Osteoblast (primary cell): ENCODE data around the gene BRD3OS. TPM values are rescaled to one million over a fixed set of nuclear protein-coding genes. Genes with fewer than 3 reads are reported as not detected.

Experiments used
- DNase-seq: peaks from one replicate; pipeline ENCODE4 v3.0.0; 2011; ENCODE audit warnings: low spot score, mixed read lengths; ENCODE audit not compliant: insufficient read length; ENCODE audit errors: missing footprints
- H2AFZ ChIP-seq: 2 replicates; pipeline ENCODE4 v1.6.0; 2011; ENCODE audit warnings: mild to moderate bottlenecking, low read length
- H3K27ac ChIP-seq: 2 replicates; pipeline ENCODE4 v1.5.1; 2011; ENCODE audit warnings: mild to moderate bottlenecking, low read depth, low read length, moderate library complexity
- H3K27me3 ChIP-seq: 2 replicates; pipeline ENCODE4 v1.6.0; 2012; ENCODE audit warnings: mild to moderate bottlenecking, control low read depth, inconsistent platforms, low read length, moderate library complexity; ENCODE audit not compliant: insufficient read depth
- H3K36me3 ChIP-seq: 2 replicates; pipeline ENCODE4 v1.5.1; 2011; ENCODE audit warnings: mild to moderate bottlenecking, low read length, control low read depth, moderate library complexity; ENCODE audit not compliant: insufficient read depth
- H3K4me1 ChIP-seq: 2 replicates; pipeline ENCODE4 v1.5.1; 2011; ENCODE audit warnings: mild to moderate bottlenecking, low read length, control low read depth, moderate library complexity; ENCODE audit not compliant: insufficient read depth
- H3K4me2 ChIP-seq: 2 replicates; pipeline ENCODE4 v1.6.0; 2011; ENCODE audit warnings: mild to moderate bottlenecking, low read length; ENCODE audit not compliant: insufficient read depth
- H3K4me3 ChIP-seq: fragments of 200-600 bp; sonication (generic); 3 replicates; pipeline ENCODE4 v1.5.1; 2012; ENCODE audit warnings: mild to moderate bottlenecking, low read length, inconsistent platforms; ENCODE audit not compliant: insufficient read depth
- H3K79me2 ChIP-seq: 2 replicates; pipeline ENCODE4 v1.6.0; 2012; ENCODE audit warnings: mild to moderate bottlenecking, low read length, control low read depth, inconsistent platforms; ENCODE audit not compliant: insufficient read depth
- H3K9me3 ChIP-seq: 2 replicates; pipeline ENCODE4 v1.5.1; 2011; ENCODE audit warnings: low read depth, low read length, control low read depth
- H4K20me1 ChIP-seq: 2 replicates; pipeline ENCODE4 v1.6.0; 2012; ENCODE audit warnings: mild to moderate bottlenecking, low read length, control low read depth; ENCODE audit not compliant: insufficient read depth
- CTCF ChIP-seq: IDR thresholded peaks from 2 replicates; pipeline ENCODE4 v1.5.1; 2011; ENCODE audit warnings: mild to moderate bottlenecking, low read depth, low read length, moderate library complexity; ENCODE audit errors: extremely low read depth
- total RNA-seq: library from RNA; depleted of rRNA; stranded (reverse); fragments of >200 nt; gene quantifications from 2 replicates; pipeline ENCODE4 v1.2.3, GENCODE V29; 2012

Gene BRD3OS
- total RNA-seq, 1 donor: 26.1 TPM

GRCh38 chr9:134032456-134033222 is 7.4 kb downstream of the BRD3OS start:
- H3K79me2 ChIP-seq: no peaks in the 10 kb centered on the region
- no peak overlapping the region for H3K27ac ChIP-seq
- no peak overlapping the region for H3K4me2 ChIP-seq
- no peaks in the 10 kb centered on the region for H3K27me3 ChIP-seq
- no peaks in the 10 kb centered on the region for H3K4me1 ChIP-seq
- H3K4me3 ChIP-seq: no peak overlapping the region
- no peaks in the 10 kb centered on the region for H4K20me1 ChIP-seq
- no peak overlapping the region for H2AFZ ChIP-seq
- no peaks in the 10 kb centered on the region for H3K9me3 ChIP-seq
- DNase-seq: peak; percentile 58
- H3K36me3 ChIP-seq: peaks cover 56% of the 10 kb centered on the region
- no peak for TF ChIP-seq CTCF

GRCh38 chr9:134033516-134034214 is 8.4 kb downstream of the BRD3OS start:
- peak; percentile 43 for DNase-seq
- H3K27ac ChIP-seq: no peak overlapping the region
- no peak for TF ChIP-seq CTCF
- peaks cover 52% of the 10 kb centered on the region for H3K36me3 ChIP-seq
- H3K79me2 ChIP-seq: no peaks in the 10 kb centered on the region
- H4K20me1 ChIP-seq: no peaks in the 10 kb centered on the region
- H3K27me3 ChIP-seq: no peaks in the 10 kb centered on the region
- no peak overlapping the region for H3K4me3 ChIP-seq
- H3K4me2 ChIP-seq: no peak overlapping the region
- no peak overlapping the region for H2AFZ ChIP-seq
- H3K9me3 ChIP-seq: no peaks in the 10 kb centered on the region
- H3K4me1 ChIP-seq: no peaks in the 10 kb centered on the region

- Histone ChIP-seq H3K36me3 (peaks cover 47% of the 10 kb centered on the region), H3K4me1 (no peaks in the 10 kb centered on the region), H3K27me3 (no peaks in the 10 kb centered on the region), H3K79me2 (no peaks in the 10 kb centered on the region), H3K4me3 (no peak overlapping the region), H2AFZ (no peak overlapping the region), H3K27ac (no peak overlapping the region), H3K9me3 (no peaks in the 10 kb centered on the region), H4K20me1 (no peaks in the 10 kb centered on the region), H3K4me2 (no peak overlapping the region)
- peak; percentile 62 for DNase-seq
- TF ChIP-seq CTCF: no peak
Observed at GRCh38 chr9:134034215-134035040, 9.1 kb downstream of the BRD3OS start.
